ENCODE data around the gene GGT7. TPM values are rescaled to one million over a fixed set of nuclear protein-coding genes. Genes with fewer than 3 reads are reported as not detected.

The GGT7 gene
- polyA plus RNA-seq, 1 donor from 2014 or later, result 42.9 TPM

GRCh38 chr20:34849778-34850177 lies 22.9 kb downstream of the GGT7 start:
- Histone ChIP-seq H3K9me3 (ENCODE audit: low read length) (no peaks in the 10 kb centered on the region), H3K4me2 (ENCODE audit: low read length) (no peak overlapping the region), H3K36me3 (ENCODE audit: insufficient read depth, low read length) (peaks cover 12% of the 10 kb centered on the region), H3K79me2 (replicated peaks; ENCODE audit: insufficient read depth, low read length) (no peaks in the 10 kb centered on the region), H3F3A (ENCODE audit: insufficient read depth, low read length, poor library complexity, severe bottlenecking) (no peaks in the 10 kb centered on the region), H3K9ac (ENCODE audit: low read length) (no peak overlapping the region), H3K27ac (ENCODE audit: low read length) (no peak overlapping the region), H3K4me3 (ENCODE audit: low read length) (no peak overlapping the region), H3K27me3 (ENCODE audit: insufficient read depth, low read depth, low read length) (no peaks in the 10 kb centered on the region), H2AFZ (ENCODE audit: low read depth, low read length) (no peak overlapping the region), H4K20me1 (ENCODE audit: insufficient read depth) (no peaks in the 10 kb centered on the region), H3K9me2 (ENCODE audit: insufficient read depth, low read length) (no peaks in the 10 kb centered on the region)
- TF ChIP-seq TAF1 (IDR thresholded peaks at IDR 0.05; ENCODE audit: low read depth), result no peak
- TF ChIP-seq SMC3 (conservative IDR thresholded peaks at IDR 0.05; ENCODE audit: poor library complexity), result no peak
- no peak for TF ChIP-seq MXI1 (conservative IDR thresholded peaks at IDR 0.05; ENCODE audit: poor library complexity, severe bottlenecking)
- no peak for TF ChIP-seq REST (IDR thresholded peaks at IDR 0.05; ENCODE audit: borderline replicate concordance)
- no peak for TF ChIP-seq EP300 (conservative IDR thresholded peaks at IDR 0.05; ENCODE audit: poor library complexity, severe bottlenecking)
- no peak for TF ChIP-seq POLR2AphosphoS5 (IDR thresholded peaks at IDR 0.05)
- no peak for TF ChIP-seq CTCF (IDR thresholded peaks at IDR 0.05; ENCODE audit: poor library complexity, severe bottlenecking)
- TF ChIP-seq EZH2 (IDR thresholded peaks at IDR 0.05; ENCODE audit: borderline replicate concordance, insufficient read depth, low read length, poor library complexity, severe bottlenecking), result no peak

- Histone ChIP-seq H3K36me3 (ENCODE audit: insufficient read depth, low read length) (peaks cover 11% of the 10 kb centered on the region), H3K9me3 (ENCODE audit: low read length) (no peaks in the 10 kb centered on the region), H3K79me2 (replicated peaks; ENCODE audit: insufficient read depth, low read length) (no peaks in the 10 kb centered on the region), H3K4me3 (ENCODE audit: low read length) (no peak overlapping the region), H3F3A (ENCODE audit: insufficient read depth, low read length, poor library complexity, severe bottlenecking) (no peaks in the 10 kb centered on the region), H3K9ac (ENCODE audit: low read length) (no peak overlapping the region), H3K4me2 (ENCODE audit: low read length) (no peak overlapping the region), H3K27ac (ENCODE audit: low read length) (no peak overlapping the region), H2AFZ (ENCODE audit: low read depth, low read length) (no peak overlapping the region), H4K20me1 (ENCODE audit: insufficient read depth) (no peaks in the 10 kb centered on the region), H3K9me2 (ENCODE audit: insufficient read depth, low read length) (no peaks in the 10 kb centered on the region), H3K27me3 (ENCODE audit: insufficient read depth, low read depth, low read length) (no peaks in the 10 kb centered on the region)
- TF ChIP-seq POLR2AphosphoS5 (IDR thresholded peaks at IDR 0.05) (no peak), TAF1 (IDR thresholded peaks at IDR 0.05; ENCODE audit: low read depth) (no peak), EZH2 (IDR thresholded peaks at IDR 0.05; ENCODE audit: borderline replicate concordance, insufficient read depth, low read length, poor library complexity, severe bottlenecking) (no peak), EP300 (conservative IDR thresholded peaks at IDR 0.05; ENCODE audit: poor library complexity, severe bottlenecking) (no peak), MXI1 (conservative IDR thresholded peaks at IDR 0.05; ENCODE audit: poor library complexity, severe bottlenecking) (no peak), CTCF (IDR thresholded peaks at IDR 0.05; ENCODE audit: poor library complexity, severe bottlenecking) (no peak)
Observed at GRCh38 chr20:34848597-34848996, 24.1 kb downstream of the GGT7 start.
